ENCODE data around the gene DUT. TPM values are rescaled to one million over a fixed set of nuclear protein-coding genes. Genes with fewer than 3 reads are reported as not detected.

DUT gene
- 100 to 1,000 TPM; 248 to 397 TPM for total RNA-seq

DNA sequence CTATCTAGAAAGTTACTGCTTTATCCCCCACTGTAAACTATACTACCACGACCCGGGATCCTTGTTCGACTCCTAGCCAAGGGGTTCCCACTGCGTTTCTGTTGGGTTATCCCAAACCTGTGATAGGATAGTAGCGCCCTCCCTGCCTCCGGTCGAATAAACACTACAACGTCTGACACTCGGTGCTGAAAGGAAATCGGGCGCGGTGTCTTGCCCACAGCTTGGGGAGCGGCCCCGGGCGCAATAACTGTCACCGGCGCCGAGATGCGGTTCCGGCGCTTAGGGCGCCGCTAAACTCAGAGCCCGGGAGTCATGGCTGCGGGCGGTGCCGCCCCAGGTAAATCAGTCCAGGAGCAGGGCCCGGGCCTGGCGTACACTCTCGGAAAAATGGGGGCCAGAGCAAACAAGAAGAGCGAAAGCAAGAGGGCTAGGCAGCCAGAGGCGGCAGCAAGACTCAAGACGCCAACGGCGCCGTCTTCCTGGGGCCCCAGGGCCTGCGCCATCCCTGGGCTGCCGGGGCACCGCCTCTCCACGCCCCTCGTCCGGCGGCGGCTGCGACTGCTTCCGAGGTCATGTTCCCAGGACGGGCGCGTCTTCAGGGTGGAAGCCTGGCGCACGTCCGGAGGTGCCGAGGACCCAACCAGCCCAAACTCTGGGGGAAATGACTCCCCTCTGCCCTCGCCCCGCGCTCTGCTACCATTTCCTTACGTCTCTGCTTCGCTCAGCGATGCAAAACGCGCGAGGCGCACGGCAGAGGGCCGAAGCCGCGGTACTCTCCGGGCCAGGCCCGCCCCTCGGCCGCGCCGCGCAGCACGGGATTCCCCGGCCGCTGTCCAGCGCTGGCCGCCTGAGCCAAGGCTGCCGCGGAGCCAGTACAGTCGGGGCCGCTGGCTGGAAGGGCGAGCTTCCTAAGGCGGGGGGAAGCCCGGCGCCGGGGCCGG lies at the start of gene DUT:
Gene DUT, plus strand, starts transcription at position 575 of the 941 bp plus-strand sequence. Its CDS starts 87 bp downstream, at position 662.
- peak within 1 kb of the TSS; percentile 97 for H3K27ac Mint-ChIP-seq
- ATAC-seq (replicated peaks) = peak; percentile 91
- H3K36me3 Mint-ChIP-seq (ENCODE audit: low read depth) = peaks cover 43% of the 10 kb centered on the region
- no peaks in the 10 kb centered on the region for H3K9me3 Mint-ChIP-seq
- H3K4me3 Mint-ChIP-seq = peak within 1 kb of the TSS; percentile 97
- H3K27me3 Mint-ChIP-seq = no peaks in the 10 kb centered on the region
- H3K4me1 Mint-ChIP-seq = peaks cover 21% of the 10 kb centered on the region

DNA sequence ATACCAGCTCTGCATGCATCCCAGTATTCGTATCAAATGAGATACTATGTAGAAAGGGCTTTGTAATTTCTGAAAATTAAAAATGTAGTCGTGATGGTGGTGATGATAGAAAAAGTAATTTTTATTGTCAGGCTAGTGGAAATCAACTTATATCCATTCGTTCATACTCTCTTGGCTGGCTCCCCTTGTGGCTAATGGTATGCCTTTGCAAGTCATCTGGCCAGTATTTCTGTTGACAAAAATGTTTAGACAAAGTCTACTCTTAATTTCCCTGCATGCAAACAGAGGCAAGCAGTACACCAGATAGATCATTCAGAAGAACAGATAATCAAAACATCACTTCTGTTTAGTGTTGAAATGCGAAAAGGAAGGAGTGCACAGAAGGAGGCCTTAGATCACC lies 49.6 kb upstream of the DUT start:
- Mint-ChIP-seq H3K36me3 (ENCODE audit: low read depth) (no peaks in the 10 kb centered on the region), H3K4me1 (no peaks in the 10 kb centered on the region), H3K9me3 (no peaks in the 10 kb centered on the region), H3K27me3 (peaks cover 14% of the 10 kb centered on the region), H3K4me3 (no peak overlapping the region), H3K27ac (no peak overlapping the region)
- no peak for ATAC-seq (replicated peaks)

DNA sequence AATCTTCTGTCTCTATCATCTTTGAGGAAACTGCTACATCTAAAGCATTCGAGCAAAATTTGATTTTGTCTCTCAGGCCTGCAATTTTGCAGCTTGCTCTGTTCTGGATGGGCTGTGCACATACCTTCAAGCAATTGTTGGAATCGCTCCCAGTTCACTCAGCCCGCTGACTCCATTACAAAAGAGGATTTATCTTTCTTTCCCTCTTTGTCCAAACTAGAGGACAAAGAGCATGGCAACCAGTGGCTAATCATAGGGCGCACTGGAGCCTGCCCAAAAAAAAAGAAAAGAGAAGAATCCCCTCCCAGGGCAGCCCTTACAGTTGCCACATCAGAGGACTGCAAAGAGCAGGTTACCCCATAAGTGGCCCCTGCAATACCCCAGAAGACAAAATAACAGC lies 49.0 kb upstream of the DUT start:
- H3K36me3 Mint-ChIP-seq (ENCODE audit: low read depth) = no peaks in the 10 kb centered on the region
- no peak for ATAC-seq (replicated peaks)

DNA sequence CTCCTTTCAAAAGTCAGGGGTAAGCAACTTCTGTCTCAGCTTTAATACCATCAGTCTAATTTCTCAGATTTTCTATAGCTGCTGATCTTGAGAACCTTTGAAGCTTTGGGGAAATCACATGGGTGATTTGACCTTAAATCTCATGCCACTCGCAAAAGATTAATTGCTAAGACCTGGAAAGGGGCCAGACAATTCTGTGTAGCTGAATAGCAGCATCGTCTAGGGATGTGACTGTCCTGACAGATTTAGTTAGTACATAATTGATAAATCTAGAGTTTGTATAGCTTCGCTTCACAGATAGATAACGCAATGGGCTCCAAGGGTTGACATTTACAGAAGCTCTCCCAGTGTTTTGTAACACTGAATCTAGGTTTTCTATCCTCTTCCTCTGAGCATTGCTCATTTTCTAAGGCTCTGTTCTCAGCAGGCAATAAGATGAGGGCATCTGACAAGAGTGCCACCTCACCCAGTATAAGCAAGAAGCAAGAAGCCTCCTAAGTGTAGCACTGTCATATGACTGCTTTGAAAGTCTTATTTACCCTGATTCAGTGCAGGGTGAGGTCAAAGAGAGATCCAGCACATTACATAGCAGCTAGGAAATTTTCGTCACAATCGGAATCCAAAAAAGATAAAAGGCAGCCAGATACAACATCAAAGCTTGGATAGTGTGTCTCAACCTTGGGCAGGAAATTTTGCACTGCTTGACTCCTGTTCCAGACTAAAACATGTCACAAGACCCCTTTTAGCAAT lies 47.7 kb upstream of the DUT start:
- Mint-ChIP-seq H3K27me3 (peaks cover 14% of the 10 kb centered on the region), H3K36me3 (ENCODE audit: low read depth) (no peaks in the 10 kb centered on the region), H3K9me3 (no peaks in the 10 kb centered on the region), H3K27ac (no peak overlapping the region), H3K4me1 (no peaks in the 10 kb centered on the region), H3K4me3 (no peak overlapping the region)
- no peak for ATAC-seq (replicated peaks)

More for the DNA sequence above, 49.0 kb upstream of the DUT start:
- Mint-ChIP-seq H3K27me3 (peaks cover 14% of the 10 kb centered on the region), H3K27ac (no peak overlapping the region), H3K9me3 (no peaks in the 10 kb centered on the region), H3K4me1 (no peaks in the 10 kb centered on the region), H3K4me3 (no peak overlapping the region)

- no peak overlapping the region for H3K27ac Mint-ChIP-seq
- H3K36me3 Mint-ChIP-seq (ENCODE audit: low read depth) = no peaks in the 10 kb centered on the region
- no peaks in the 10 kb centered on the region for H3K9me3 Mint-ChIP-seq
- peaks cover 11% of the 10 kb centered on the region for H3K27me3 Mint-ChIP-seq
- peak; percentile 28 for ATAC-seq (replicated peaks)
- H3K4me1 Mint-ChIP-seq = no peaks in the 10 kb centered on the region
- no peak overlapping the region for H3K4me3 Mint-ChIP-seq
Measured at GRCh38 chr15:48285329-48286214, 45.7 kb upstream of the DUT start.

DNA sequence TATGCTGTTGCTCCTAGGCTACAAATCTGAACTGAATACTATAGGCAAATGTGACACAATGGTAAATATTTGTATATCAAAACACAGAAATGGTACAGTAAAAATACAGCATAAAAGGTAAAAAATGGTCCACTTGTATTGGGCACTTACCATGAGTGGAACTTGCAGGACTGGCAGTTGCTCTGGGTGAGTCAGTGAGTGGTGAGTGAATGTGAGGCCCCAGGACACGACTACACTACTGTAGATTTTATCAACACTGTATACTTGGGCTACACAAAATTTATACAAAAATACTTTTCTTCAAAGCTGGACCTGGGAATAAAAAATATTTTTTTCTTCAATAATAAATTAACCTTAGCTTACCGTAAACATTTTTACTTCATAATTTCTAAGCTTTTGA lies 41.6 kb upstream of the DUT start:
- Mint-ChIP-seq H3K4me1 (no peaks in the 10 kb centered on the region), H3K27ac (no peak overlapping the region), H3K9me3 (no peaks in the 10 kb centered on the region), H3K27me3 (peaks cover 5% of the 10 kb centered on the region), H3K4me3 (no peak overlapping the region), H3K36me3 (ENCODE audit: low read depth) (no peaks in the 10 kb centered on the region)
- no peak for ATAC-seq (replicated peaks)

DNA sequence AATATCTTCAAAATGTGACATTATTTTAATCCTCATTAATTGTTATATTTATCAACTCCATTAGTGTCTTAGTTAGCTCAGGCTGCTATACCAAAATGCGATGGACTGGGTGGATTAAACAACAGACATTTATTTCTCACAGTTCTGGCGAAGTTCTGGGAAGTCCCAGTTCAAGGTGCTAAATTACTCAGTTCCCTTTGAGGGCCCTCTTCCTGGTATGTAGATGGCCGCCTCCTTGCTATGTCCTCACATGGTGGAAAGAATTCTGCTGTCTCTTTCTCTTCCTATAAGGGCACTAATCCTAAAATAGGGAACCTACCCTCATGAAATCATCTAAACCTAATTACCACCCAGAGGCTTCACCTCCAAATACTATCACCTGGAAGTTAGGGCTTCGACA lies 38.8 kb upstream of the DUT start:
- no peak for ATAC-seq (replicated peaks)
- Mint-ChIP-seq H3K27ac (no peak overlapping the region), H3K36me3 (ENCODE audit: low read depth) (no peaks in the 10 kb centered on the region), H3K4me1 (no peaks in the 10 kb centered on the region), H3K27me3 (peaks cover 10% of the 10 kb centered on the region), H3K9me3 (no peaks in the 10 kb centered on the region), H3K4me3 (no peak overlapping the region)

GRCh38 chr15:48297668-48298067 lies 33.6 kb upstream of the DUT start:
- no peak for ATAC-seq (replicated peaks)
- peaks cover 10% of the 10 kb centered on the region for H3K27me3 Mint-ChIP-seq
- no peaks in the 10 kb centered on the region for H3K36me3 Mint-ChIP-seq (ENCODE audit: low read depth)
- no peaks in the 10 kb centered on the region for H3K4me1 Mint-ChIP-seq
- H3K4me3 Mint-ChIP-seq = no peak overlapping the region
- no peak overlapping the region for H3K27ac Mint-ChIP-seq
- H3K9me3 Mint-ChIP-seq = no peaks in the 10 kb centered on the region

DNA sequence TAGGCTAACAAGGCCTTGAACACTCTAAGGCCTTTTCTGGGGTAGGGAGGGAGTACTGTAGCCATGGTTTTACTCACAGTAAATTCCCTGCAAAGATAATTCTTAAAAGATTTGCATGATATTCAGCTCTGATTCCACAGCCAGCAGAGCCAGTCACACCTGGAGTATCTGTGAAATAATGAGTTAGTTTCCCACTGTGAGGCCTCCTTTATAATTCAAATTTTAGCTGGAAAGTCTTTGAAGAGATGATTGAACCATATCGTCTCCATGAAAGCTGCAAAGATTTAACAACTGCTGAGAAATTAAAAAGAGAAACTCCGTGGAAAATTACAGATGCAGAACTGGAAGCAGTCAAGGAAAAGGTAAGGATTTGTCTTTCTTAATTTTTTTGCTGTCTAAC lies 32.3 kb upstream of the DUT start:
- H3K4me1 Mint-ChIP-seq = no peaks in the 10 kb centered on the region
- no peak for ATAC-seq (replicated peaks)
- H3K27me3 Mint-ChIP-seq = peaks cover 10% of the 10 kb centered on the region
- no peak overlapping the region for H3K4me3 Mint-ChIP-seq
- no peaks in the 10 kb centered on the region for H3K36me3 Mint-ChIP-seq (ENCODE audit: low read depth)
- no peak overlapping the region for H3K27ac Mint-ChIP-seq
- no peaks in the 10 kb centered on the region for H3K9me3 Mint-ChIP-seq

- Mint-ChIP-seq H3K4me1 (no peaks in the 10 kb centered on the region), H3K27me3 (peaks cover 9% of the 10 kb centered on the region), H3K9me3 (no peaks in the 10 kb centered on the region), H3K4me3 (no peak overlapping the region), H3K36me3 (ENCODE audit: low read depth) (no peaks in the 10 kb centered on the region), H3K27ac (no peak overlapping the region)
- no peak for ATAC-seq (replicated peaks)
Measured at GRCh38 chr15:48300038-48300437, 31.2 kb upstream of the DUT start.

- Mint-ChIP-seq H3K27ac (no peak overlapping the region), H3K27me3 (no peaks in the 10 kb centered on the region), H3K4me1 (no peaks in the 10 kb centered on the region), H3K36me3 (ENCODE audit: low read depth) (no peaks in the 10 kb centered on the region), H3K9me3 (no peaks in the 10 kb centered on the region), H3K4me3 (no peak overlapping the region)
- no peak for ATAC-seq (replicated peaks)
Measured at GRCh38 chr15:48304398-48304797, 26.8 kb upstream of the DUT start.

GRCh38 chr15:48306639-48307038 lies 24.6 kb upstream of the DUT start:
- Mint-ChIP-seq H3K27ac (no peak overlapping the region), H3K9me3 (no peaks in the 10 kb centered on the region), H3K4me1 (no peaks in the 10 kb centered on the region), H3K36me3 (ENCODE audit: low read depth) (no peaks in the 10 kb centered on the region), H3K4me3 (no peak overlapping the region), H3K27me3 (no peaks in the 10 kb centered on the region)
- no peak for ATAC-seq (replicated peaks)

DNA sequence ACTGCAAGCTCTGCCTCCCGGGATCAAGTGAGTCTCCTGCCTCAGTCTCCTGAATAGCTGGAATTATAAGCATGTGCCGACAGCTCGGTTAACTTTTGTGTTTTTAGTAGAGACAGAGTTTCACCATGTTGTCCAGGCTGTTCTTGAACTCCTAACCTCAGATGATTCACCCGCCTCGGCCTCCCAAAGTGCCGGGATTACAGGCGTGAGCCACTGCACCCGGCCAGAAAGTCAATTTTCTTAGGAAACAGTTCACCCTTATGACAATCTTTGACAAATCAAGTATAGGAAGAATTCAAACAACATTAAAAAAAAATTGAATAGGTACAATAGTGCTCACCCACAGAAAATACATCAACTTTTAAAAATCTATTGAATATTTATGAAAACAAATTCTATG lies 23.6 kb upstream of the DUT start:
- Mint-ChIP-seq H3K4me1 (no peaks in the 10 kb centered on the region), H3K27ac (no peak overlapping the region), H3K36me3 (ENCODE audit: low read depth) (no peaks in the 10 kb centered on the region), H3K9me3 (no peaks in the 10 kb centered on the region), H3K27me3 (no peaks in the 10 kb centered on the region), H3K4me3 (no peak overlapping the region)
- ATAC-seq (replicated peaks) = no peak

DNA sequence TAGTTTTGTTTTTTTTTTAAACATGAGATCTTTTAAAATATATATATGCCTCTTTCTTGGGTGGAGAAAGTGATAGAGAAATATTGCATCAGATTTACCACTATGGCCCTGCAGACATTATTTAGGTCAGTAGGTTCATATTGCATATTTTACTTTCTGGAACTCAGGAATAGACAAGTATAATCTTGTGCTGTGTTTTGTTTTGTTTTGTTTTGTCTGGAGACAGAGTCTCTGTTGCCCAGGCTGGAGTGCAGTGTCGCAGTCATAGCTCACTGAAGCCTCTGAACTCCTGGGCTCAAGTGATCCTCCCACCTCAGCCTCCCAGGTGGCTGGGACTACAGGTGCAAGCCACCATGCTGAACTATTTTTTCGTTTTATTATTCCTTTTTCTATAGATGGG lies 21.5 kb upstream of the DUT start:
- H3K36me3 Mint-ChIP-seq (ENCODE audit: low read depth) = no peaks in the 10 kb centered on the region
- H3K4me1 Mint-ChIP-seq = no peaks in the 10 kb centered on the region
- peaks cover under 1% of the 10 kb centered on the region for H3K27me3 Mint-ChIP-seq
- ATAC-seq (replicated peaks) = no peak
- no peak overlapping the region for H3K4me3 Mint-ChIP-seq
- no peaks in the 10 kb centered on the region for H3K9me3 Mint-ChIP-seq
- H3K27ac Mint-ChIP-seq = no peak overlapping the region
